OCI-M2 (cell line): ENCODE results near the gene CNOT11.
"Not testable (repeated sequence)": the region's sequence is repeated elsewhere in the genome, so short reads cannot be mapped to it uniquely, and the experiment has no call there.

ENCODE experiments used
- DNase-seq: peaks from one replicate; lab custom pipeline; 2025; ENCODE audit not compliant: unreplicated experiment; lab: John Stamatoyannopoulos, UW

The CNOT11 gene

GRCh38 chr2:101307950-101308431 is 55.3 kb downstream of the CNOT11 start:
- no peak for DNase-seq

- DNase-seq = peak; percentile 59
Observed at GRCh38 chr2:101308432-101309210, 55.9 kb downstream of the CNOT11 start, which contains the start of gene RNF149. RNF149 (minus strand) TSS chr2:101308701; CDS start chr2:101308588, 113 bp downstream.

GRCh38 chr2:101310090-101310833 is 57.6 kb downstream of the CNOT11 start:
- no peak for DNase-seq

- DNase-seq = no peak
Observed at GRCh38 chr2:101310834-101311695, 58.4 kb downstream of the CNOT11 start.

GRCh38 chr2:101311696-101312017 is 59.0 kb downstream of the CNOT11 start:
- no peak for DNase-seq

- DNase-seq = not testable (repeated sequence)
Observed at GRCh38 chr2:101316568-101316967, 63.9 kb downstream of the CNOT11 start.
